Progenitor cell of endocrine pancreas (in vitro differentiated cells): Measurements from ENCODE around the gene FOXP1. TPM values are rescaled to one million over a fixed set of nuclear protein-coding genes. Genes with fewer than 3 reads are reported as not detected.

ENCODE experiments used
- DNase-seq: peaks from one replicate; pipeline ENCODE4 v3.0.0; 2021; ENCODE audit warnings: low spot score; ENCODE audit not compliant: unreplicated experiment
- H3K27ac Mint-ChIP-seq: 2 replicates; pipeline ENCODE4 v1.8.0; 2021; ENCODE audit warnings: mild to moderate bottlenecking, moderate library complexity, mixed read lengths
- H3K27me3 Mint-ChIP-seq: 2 replicates; pipeline ENCODE4 v1.8.0; 2021; ENCODE audit warnings: mixed read lengths
- H3K36me3 Mint-ChIP-seq: 2 replicates; pipeline ENCODE4 v1.8.0; 2022; ENCODE audit warnings: mixed read lengths; ENCODE audit not compliant: insufficient read depth
- H3K4me1 Mint-ChIP-seq: 2 replicates; pipeline ENCODE4 v1.8.0; 2021; ENCODE audit warnings: low read depth, mixed read lengths
- H3K4me3 Mint-ChIP-seq: 2 replicates; pipeline ENCODE4 v1.8.0; 2021; ENCODE audit warnings: low read depth, mild to moderate bottlenecking, moderate library complexity, mixed read lengths
- H3K9me3 Mint-ChIP-seq: 2 replicates; pipeline ENCODE4 v1.8.0; 2021; ENCODE audit warnings: low read depth, mixed read lengths
- CTCF ChIP-seq: fragments of 200-600 bp; sonication (generic); IDR thresholded peaks from one replicate; pipeline ENCODE4 v1.5.0; 2021; ENCODE audit warnings: antibody characterized with exemption, mild to moderate bottlenecking; ENCODE audit not compliant: unreplicated experiment
- total RNA-seq: library from RNA; stranded (reverse); gene quantifications from 2 replicates; pipeline ENCODE4 v1.2.1, GENCODE V29; 2021

FOXP1 gene
- total RNA-seq, 1 donor from 2014 or later = 242 TPM

- Mint-ChIP-seq H3K4me3 (no peak overlapping the region), H3K27me3 (no peaks in the 10 kb centered on the region), H3K4me1 (peaks cover 20% of the 10 kb centered on the region), H3K36me3 (peaks cover 9% of the 10 kb centered on the region), H3K27ac (peak overlapping the region; percentile 14), H3K9me3 (no peaks in the 10 kb centered on the region)
- no peak for TF ChIP-seq CTCF
- no peak for DNase-seq
Measured at GRCh38 chr3:71425491-71426071, 157.9 kb downstream of the FOXP1 start.

- Mint-ChIP-seq H3K4me3 (no peak overlapping the region), H3K36me3 (peaks cover 9% of the 10 kb centered on the region), H3K27me3 (no peaks in the 10 kb centered on the region), H3K9me3 (no peaks in the 10 kb centered on the region), H3K27ac (no peak overlapping the region), H3K4me1 (peaks cover 11% of the 10 kb centered on the region)
- DNase-seq = no peak
- no peak for TF ChIP-seq CTCF
Measured at GRCh38 chr3:71423151-71423906, 160.2 kb downstream of the FOXP1 start.

GRCh38 chr3:71421820-71422566 lies 161.5 kb downstream of the FOXP1 start:
- Mint-ChIP-seq H3K9me3 (no peaks in the 10 kb centered on the region), H3K4me3 (no peak overlapping the region), H3K27me3 (no peaks in the 10 kb centered on the region), H3K27ac (no peak overlapping the region), H3K36me3 (peaks cover 5% of the 10 kb centered on the region), H3K4me1 (peaks cover 6% of the 10 kb centered on the region)
- no peak for DNase-seq
- no peak for TF ChIP-seq CTCF

DNA sequence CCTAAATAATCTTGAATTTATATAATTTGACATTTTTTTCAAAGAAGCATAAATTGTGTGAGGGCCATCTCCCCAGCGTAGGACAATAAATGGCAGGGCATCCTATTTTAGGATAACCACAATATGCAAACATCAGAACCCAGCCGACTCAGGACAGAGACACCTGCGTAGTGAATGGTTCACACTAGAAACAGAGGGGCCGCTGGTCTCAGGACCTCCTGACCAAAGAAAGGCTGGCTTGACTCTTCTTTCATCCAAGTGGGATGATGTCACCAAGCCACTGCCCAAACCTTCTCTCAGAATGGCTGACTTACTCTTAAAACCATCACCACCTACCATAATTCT lies 162.1 kb downstream of the FOXP1 start:
- no peak for DNase-seq
- Mint-ChIP-seq H3K9me3 (no peaks in the 10 kb centered on the region), H3K36me3 (peaks cover 4% of the 10 kb centered on the region), H3K4me3 (no peak overlapping the region), H3K27me3 (no peaks in the 10 kb centered on the region), H3K4me1 (peaks cover 9% of the 10 kb centered on the region), H3K27ac (no peak overlapping the region)
- no peak for TF ChIP-seq CTCF

- Mint-ChIP-seq H3K4me1 (peaks cover 21% of the 10 kb centered on the region), H3K4me3 (no peak overlapping the region)
- no peak for TF ChIP-seq CTCF
Measured at GRCh38 chr3:71419369-71419768, 164.2 kb downstream of the FOXP1 start.

More at GRCh38 chr3:71419369-71419768, 164.2 kb downstream of the FOXP1 start:
- Mint-ChIP-seq H3K36me3 (no peaks in the 10 kb centered on the region), H3K27ac (no peak overlapping the region), H3K9me3 (no peaks in the 10 kb centered on the region), H3K27me3 (no peaks in the 10 kb centered on the region)
- DNase-seq = no peak
